ENCODE measurements around the gene FBXW12. TPM values are rescaled to one million over a fixed set of nuclear protein-coding genes. Genes with fewer than 3 reads are reported as not detected.

Gene FBXW12
- total and polyA plus RNA-seq, 2 experiments from 2014 or later, result not detected

DNA sequence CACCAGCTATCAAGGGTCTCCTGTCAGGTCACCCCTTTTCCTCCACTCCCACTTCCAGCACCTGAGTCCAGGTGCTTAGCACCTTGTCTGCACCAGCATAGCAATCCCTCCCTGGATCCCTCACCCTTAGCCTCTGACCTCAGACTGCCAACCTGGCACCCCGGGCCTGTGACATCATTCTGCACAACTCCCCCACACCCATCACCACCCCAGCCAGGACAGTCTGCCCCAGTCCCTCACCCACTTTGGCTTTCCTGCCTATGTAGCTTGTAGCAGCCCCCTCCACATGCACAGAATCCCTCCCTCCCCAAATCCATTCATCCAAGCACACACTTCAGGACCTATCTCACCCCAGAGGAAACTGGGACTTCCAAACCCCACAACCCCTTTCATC is 58.7 kb downstream of the FBXW12 start:
- no peak overlapping the region for H3K4me3 ChIP-seq
- peaks cover 22% of the 10 kb centered on the region for H4K20me1 ChIP-seq (ENCODE audit: insufficient read depth, poor library complexity, severe bottlenecking)
- H3K79me2 ChIP-seq, result peaks cover 67% of the 10 kb centered on the region
- no peak for TF ChIP-seq EZH2 (IDR thresholded peaks at IDR 0.05; ENCODE audit: borderline replicate concordance)
- TF ChIP-seq EZH2phosphoT487 (IDR thresholded peaks at IDR 0.05; ENCODE audit: low read depth, severe bottlenecking, unreplicated experiment), result no peak
- TF ChIP-seq, protein P1, sequence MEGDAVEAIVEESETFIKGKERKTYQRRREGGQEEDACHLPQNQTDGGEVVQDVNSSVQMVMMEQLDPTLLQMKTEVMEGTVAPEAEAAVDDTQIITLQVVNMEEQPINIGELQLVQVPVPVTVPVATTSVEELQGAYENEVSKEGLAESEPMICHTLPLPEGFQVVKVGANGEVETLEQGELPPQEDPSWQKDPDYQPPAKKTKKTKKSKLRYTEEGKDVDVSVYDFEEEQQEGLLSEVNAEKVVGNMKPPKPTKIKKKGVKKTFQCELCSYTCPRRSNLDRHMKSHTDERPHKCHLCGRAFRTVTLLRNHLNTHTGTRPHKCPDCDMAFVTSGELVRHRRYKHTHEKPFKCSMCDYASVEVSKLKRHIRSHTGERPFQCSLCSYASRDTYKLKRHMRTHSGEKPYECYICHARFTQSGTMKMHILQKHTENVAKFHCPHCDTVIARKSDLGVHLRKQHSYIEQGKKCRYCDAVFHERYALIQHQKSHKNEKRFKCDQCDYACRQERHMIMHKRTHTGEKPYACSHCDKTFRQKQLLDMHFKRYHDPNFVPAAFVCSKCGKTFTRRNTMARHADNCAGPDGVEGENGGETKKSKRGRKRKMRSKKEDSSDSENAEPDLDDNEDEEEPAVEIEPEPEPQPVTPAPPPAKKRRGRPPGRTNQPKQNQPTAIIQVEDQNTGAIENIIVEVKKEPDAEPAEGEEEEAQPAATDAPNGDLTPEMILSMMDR (IDR thresholded peaks at IDR 0.05; ENCODE audit: poor library complexity), result no peak
- no peak for DNase-seq (ENCODE audit: low spot score)
- H3K27me3 ChIP-seq, result no peaks in the 10 kb centered on the region
- H3K4me2 ChIP-seq, result peak overlapping the region; percentile 97
- 73% methylated on average over 1 of the region's 1 CpG for WGBS (ENCODE audit: low lambda C conversion rate, missing lambda C conversion rate)
- peak overlapping the region; percentile 96 for H3K27ac ChIP-seq
- no peak overlapping the region for H2AFZ ChIP-seq
- peaks cover 74% of the 10 kb centered on the region for H3K4me1 ChIP-seq (ENCODE audit: insufficient read depth)
- no peaks in the 10 kb centered on the region for H3K36me3 ChIP-seq (replicated peaks; ENCODE audit: insufficient read depth, low read depth)
- H3K9me2 ChIP-seq (replicated peaks; ENCODE audit: insufficient read depth), result no peaks in the 10 kb centered on the region
- H3K9me3 ChIP-seq (ENCODE audit: low read depth), result no peaks in the 10 kb centered on the region

DNA sequence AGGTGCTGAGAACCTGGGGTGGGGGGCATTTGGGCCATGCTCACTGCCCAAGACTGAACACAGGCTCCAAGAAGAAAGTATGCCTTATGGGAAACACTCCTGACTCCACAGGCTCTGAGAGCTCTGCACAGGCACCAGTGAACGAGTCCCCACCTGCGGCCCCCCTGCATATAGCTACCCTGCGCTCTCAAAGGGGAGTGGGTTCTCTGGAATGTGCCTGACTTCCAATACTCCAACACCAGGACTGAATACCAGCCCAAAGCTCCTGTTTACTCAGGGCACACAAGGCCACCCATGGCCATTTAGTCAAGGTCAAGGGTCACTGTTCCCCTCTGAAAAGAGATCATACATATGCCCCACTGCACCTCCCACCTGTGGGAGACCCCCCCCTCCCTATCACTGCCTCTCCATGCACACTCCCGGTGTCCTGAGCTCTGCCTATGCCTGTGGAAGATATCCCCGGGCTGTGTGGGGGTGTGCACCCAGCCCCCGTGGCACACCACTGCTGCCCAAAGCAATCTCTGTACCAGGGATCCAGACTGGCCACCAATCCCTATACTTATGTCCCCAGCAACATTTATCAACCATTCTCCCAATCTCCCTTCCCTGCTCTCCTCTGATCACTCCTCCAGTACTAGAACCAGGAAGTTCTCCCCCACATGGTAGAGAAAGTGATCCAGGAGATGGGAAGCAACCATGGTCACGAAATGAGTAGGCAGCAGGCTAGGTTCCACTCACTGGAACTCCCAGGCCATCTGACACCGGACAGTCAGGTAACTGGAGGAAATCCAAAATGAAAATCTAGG is 59.4 kb downstream of the FBXW12 start:
- H3K4me3 ChIP-seq, result no peak overlapping the region
- H4K20me1 ChIP-seq (ENCODE audit: insufficient read depth, poor library complexity, severe bottlenecking), result peaks cover 15% of the 10 kb centered on the region
- H3K27ac ChIP-seq, result peak overlapping the region; percentile 96
- WGBS (ENCODE audit: low lambda C conversion rate, missing lambda C conversion rate), result 81% methylated on average over 8 of the region's 8 CpGs
- no peaks in the 10 kb centered on the region for H3K9me3 ChIP-seq (ENCODE audit: low read depth)
- no peak overlapping the region for H2AFZ ChIP-seq
- no peaks in the 10 kb centered on the region for H3K36me3 ChIP-seq (replicated peaks; ENCODE audit: insufficient read depth, low read depth)
- no peaks in the 10 kb centered on the region for H3K27me3 ChIP-seq
- peaks cover 60% of the 10 kb centered on the region for H3K79me2 ChIP-seq
- TF ChIP-seq, protein P1 (IDR thresholded peaks at IDR 0.05; ENCODE audit: poor library complexity), result no peak
- TF ChIP-seq EZH2 (IDR thresholded peaks at IDR 0.05; ENCODE audit: borderline replicate concordance) (no peak), EZH2phosphoT487 (IDR thresholded peaks at IDR 0.05; ENCODE audit: low read depth, severe bottlenecking, unreplicated experiment) (no peak)
- peak overlapping the region; percentile 97 for H3K4me2 ChIP-seq
- H3K9me2 ChIP-seq (replicated peaks; ENCODE audit: insufficient read depth), result no peaks in the 10 kb centered on the region
- DNase-seq (ENCODE audit: low spot score), result no peak
- peaks cover 66% of the 10 kb centered on the region for H3K4me1 ChIP-seq (ENCODE audit: insufficient read depth)

DNA sequence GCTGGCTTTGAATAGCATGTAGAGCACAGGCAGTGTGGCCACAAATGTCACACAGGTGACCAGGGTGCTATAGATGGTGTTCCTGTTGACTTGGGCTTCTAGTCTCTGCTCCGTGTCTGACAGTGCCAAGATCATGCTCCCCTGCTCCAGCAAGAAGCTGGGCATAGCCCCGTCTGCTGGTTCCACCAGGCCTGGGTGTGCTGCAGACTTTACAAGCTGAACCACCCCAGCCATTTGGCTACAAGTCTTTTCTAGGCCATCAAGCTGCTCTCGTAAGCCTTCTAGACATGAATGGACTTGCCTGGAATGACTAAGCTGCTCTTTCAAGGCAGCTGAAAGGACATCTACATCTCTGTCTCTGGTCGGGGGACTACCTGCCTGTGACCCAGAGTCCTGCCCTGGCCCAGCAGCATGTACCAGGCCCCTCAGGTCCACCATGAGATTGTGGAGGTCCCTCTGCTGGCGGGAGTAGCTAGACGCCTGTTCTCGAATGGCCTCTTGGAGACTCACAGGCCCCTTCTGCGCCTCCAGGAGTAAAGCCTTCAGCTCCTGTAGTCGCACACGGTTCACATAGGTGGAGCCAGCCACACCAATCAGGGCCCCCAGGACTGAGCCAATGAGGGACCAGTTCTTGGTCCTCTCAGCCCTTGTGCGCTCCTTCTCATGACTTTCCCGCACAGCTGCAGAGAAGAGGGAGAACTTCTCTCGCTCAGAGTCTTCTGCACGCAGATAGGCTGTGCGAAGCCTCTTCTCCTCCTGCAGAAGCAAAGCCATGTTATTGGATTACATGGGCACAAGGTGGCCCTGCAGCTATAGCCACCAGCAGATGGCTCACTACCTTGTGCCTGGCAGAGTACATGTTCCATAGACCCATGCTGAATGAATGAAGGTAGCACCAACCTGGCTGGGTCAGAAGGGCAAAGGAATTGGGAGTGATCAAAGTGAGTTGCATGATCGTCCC is 60.7 kb downstream of the FBXW12 start:
- no peak overlapping the region for H3K4me3 ChIP-seq
- H2AFZ ChIP-seq, result no peak overlapping the region
- no peaks in the 10 kb centered on the region for H3K9me2 ChIP-seq (replicated peaks; ENCODE audit: insufficient read depth)
- H3K9me3 ChIP-seq (ENCODE audit: low read depth), result no peaks in the 10 kb centered on the region
- no peak for DNase-seq (ENCODE audit: low spot score)
- H4K20me1 ChIP-seq (ENCODE audit: insufficient read depth, poor library complexity, severe bottlenecking), result peaks cover 5% of the 10 kb centered on the region
- TF ChIP-seq, protein P1 (IDR thresholded peaks at IDR 0.05; ENCODE audit: poor library complexity), result peak; percentile 3
- TF ChIP-seq EZH2phosphoT487 (IDR thresholded peaks at IDR 0.05; ENCODE audit: low read depth, severe bottlenecking, unreplicated experiment), result no peak
- no peak for TF ChIP-seq EZH2 (IDR thresholded peaks at IDR 0.05; ENCODE audit: borderline replicate concordance)
- no peaks in the 10 kb centered on the region for H3K36me3 ChIP-seq (replicated peaks; ENCODE audit: insufficient read depth, low read depth)
- peak overlapping the region; percentile 71 for H3K4me2 ChIP-seq
- peaks cover 47% of the 10 kb centered on the region for H3K79me2 ChIP-seq
- no peaks in the 10 kb centered on the region for H3K27me3 ChIP-seq
- peaks cover 54% of the 10 kb centered on the region for H3K4me1 ChIP-seq (ENCODE audit: insufficient read depth)
- peak overlapping the region; percentile 96 for H3K27ac ChIP-seq
- WGBS (ENCODE audit: low lambda C conversion rate, missing lambda C conversion rate), result 75% methylated on average over 16 of the region's 16 CpGs
